ENCODE results near the gene TM2D1.
A peak's percentile ranks its signal among the peaks of the same experiment; 100 is the strongest.

Gene TM2D1

GRCh38 chr1:61654067-61654466, 70.9 kb downstream of the TM2D1 start:
- in situ Hi-C loops (cut with MboI; ENCODE audit: low pct_unique_long_range_greater_than_20kb, low sequenced_read_pairs): no loop called here
- DNase-seq: no peak

GRCh38 chr1:61648983-61649742, 75.8 kb downstream of the TM2D1 start:
- DNase-seq: no peak
- in situ Hi-C loops (cut with MboI; ENCODE audit: low pct_unique_long_range_greater_than_20kb, low sequenced_read_pairs): no loop called here

GRCh38 chr1:61647142-61647541, 77.8 kb downstream of the TM2D1 start:
- in situ Hi-C loops (cut with MboI; ENCODE audit: low pct_unique_long_range_greater_than_20kb, low sequenced_read_pairs): no loop called here
- no peak for DNase-seq

GRCh38 chr1:61645476-61645875, 79.5 kb downstream of the TM2D1 start:
- DNase-seq: no peak
- in situ Hi-C loops (cut with MboI; ENCODE audit: low pct_unique_long_range_greater_than_20kb, low sequenced_read_pairs): no loop called here

- in situ Hi-C loops (cut with MboI; ENCODE audit: low pct_unique_long_range_greater_than_20kb, low sequenced_read_pairs): no loop called here
- no peak for DNase-seq
Observed at GRCh38 chr1:61644303-61644702, 80.6 kb downstream of the TM2D1 start.

- DNase-seq: no peak
- in situ Hi-C loops (cut with MboI; ENCODE audit: low pct_unique_long_range_greater_than_20kb, low sequenced_read_pairs): no loop called here
Observed at GRCh38 chr1:61642475-61643232, 82.3 kb downstream of the TM2D1 start.

GRCh38 chr1:61641578-61642336, 83.2 kb downstream of the TM2D1 start:
- peak; percentile 65 for DNase-seq
- in situ Hi-C loops (cut with MboI; ENCODE audit: low pct_unique_long_range_greater_than_20kb, low sequenced_read_pairs): no loop called here

GRCh38 chr1:61640531-61641530, 84.1 kb downstream of the TM2D1 start:
- DNase-seq: peak; percentile 36
- in situ Hi-C loops (cut with MboI; ENCODE audit: low pct_unique_long_range_greater_than_20kb, low sequenced_read_pairs): no loop called here

GRCh38 chr1:61639608-61640336, 85.2 kb downstream of the TM2D1 start:
- DNase-seq: no peak
- in situ Hi-C loops (cut with MboI; ENCODE audit: low pct_unique_long_range_greater_than_20kb, low sequenced_read_pairs): no loop called here

- in situ Hi-C loops (cut with MboI; ENCODE audit: low pct_unique_long_range_greater_than_20kb, low sequenced_read_pairs): no loop called here
- DNase-seq: no peak
Observed at GRCh38 chr1:61638911-61639605, 85.9 kb downstream of the TM2D1 start.

- in situ Hi-C loops (cut with MboI; ENCODE audit: low pct_unique_long_range_greater_than_20kb, low sequenced_read_pairs): no loop called here
- DNase-seq: no peak
Observed at GRCh38 chr1:61638296-61638695, 86.6 kb downstream of the TM2D1 start.

GRCh38 chr1:61637470-61637869, 87.5 kb downstream of the TM2D1 start:
- in situ Hi-C loops (cut with MboI; ENCODE audit: low pct_unique_long_range_greater_than_20kb, low sequenced_read_pairs): no loop called here

GRCh38 chr1:61636814-61637213, 88.1 kb downstream of the TM2D1 start:
- DNase-seq: no peak
- in situ Hi-C loops (cut with MboI; ENCODE audit: low pct_unique_long_range_greater_than_20kb, low sequenced_read_pairs): no loop called here

More at GRCh38 chr1:61637470-61637869, 87.5 kb downstream of the TM2D1 start:
- DNase-seq: no peak

GRCh38 chr1:61636376-61636775, 88.6 kb downstream of the TM2D1 start:
- in situ Hi-C loops (cut with MboI; ENCODE audit: low pct_unique_long_range_greater_than_20kb, low sequenced_read_pairs): no loop called here
- no peak for DNase-seq

GRCh38 chr1:61635557-61635956, 89.4 kb downstream of the TM2D1 start:
- in situ Hi-C loops (cut with MboI; ENCODE audit: low pct_unique_long_range_greater_than_20kb, low sequenced_read_pairs): no loop called here
- DNase-seq: no peak

- in situ Hi-C loops (cut with MboI; ENCODE audit: low pct_unique_long_range_greater_than_20kb, low sequenced_read_pairs): no loop called here
- DNase-seq: no peak
Observed at GRCh38 chr1:61631436-61631835, 93.5 kb downstream of the TM2D1 start.

Data from KBM-7 (cell line).